GM19035 (cell line): Measurements from ENCODE around the gene FRMD4A.
"Not testable (repeated sequence)": the region's sequence is repeated elsewhere in the genome, so short reads cannot be mapped to it uniquely, and the experiment has no call there.

Experiments
- ATAC-seq: cut with Tn5 transposase; IDR thresholded peaks from one replicate; pipeline ENCODE4 v1.9.1; 2021; ENCODE audit not compliant: unreplicated experiment

FRMD4A gene

GRCh38 chr10:13924040-13924725 is 406.5 kb downstream of the FRMD4A start:
- ATAC-seq, result no peak

- ATAC-seq, result no peak
Measured at GRCh38 chr10:13922586-13922985, 408.1 kb downstream of the FRMD4A start.

- ATAC-seq, result no peak
Measured at GRCh38 chr10:13921941-13922340, 408.8 kb downstream of the FRMD4A start.

- ATAC-seq, result not testable (repeated sequence)
Measured at GRCh38 chr10:13921131-13921530, 409.6 kb downstream of the FRMD4A start.

GRCh38 chr10:13920465-13920864 is 410.3 kb downstream of the FRMD4A start:
- no peak for ATAC-seq

- no peak for ATAC-seq
Measured at GRCh38 chr10:13920031-13920430, 410.7 kb downstream of the FRMD4A start.

GRCh38 chr10:13917791-13918190 is 412.9 kb downstream of the FRMD4A start:
- no peak for ATAC-seq

- ATAC-seq, result no peak
Measured at GRCh38 chr10:13916384-13916947, 414.3 kb downstream of the FRMD4A start.

- no peak for ATAC-seq
Measured at GRCh38 chr10:13915710-13916109, 415.0 kb downstream of the FRMD4A start.

- ATAC-seq, result no peak
Measured at GRCh38 chr10:13913897-13914296, 416.8 kb downstream of the FRMD4A start.

GRCh38 chr10:13911821-13912520 is 418.8 kb downstream of the FRMD4A start:
- no peak for ATAC-seq

- ATAC-seq, result no peak
Measured at GRCh38 chr10:13909516-13910258, 421.0 kb downstream of the FRMD4A start.

- ATAC-seq, result no peak
Measured at GRCh38 chr10:13908475-13908874, 422.2 kb downstream of the FRMD4A start.

- ATAC-seq, result no peak
Measured at GRCh38 chr10:13907570-13907969, 423.2 kb downstream of the FRMD4A start.

GRCh38 chr10:13905281-13905680 is 425.4 kb downstream of the FRMD4A start:
- ATAC-seq, result no peak

- no peak for ATAC-seq
Measured at GRCh38 chr10:13904064-13904463, 426.7 kb downstream of the FRMD4A start.

- ATAC-seq, result no peak
Measured at GRCh38 chr10:13902868-13903587, 427.7 kb downstream of the FRMD4A start.

GRCh38 chr10:13899941-13900340 is 430.8 kb downstream of the FRMD4A start:
- ATAC-seq, result no peak

GRCh38 chr10:13896146-13896545 is 434.6 kb downstream of the FRMD4A start:
- ATAC-seq, result not testable (repeated sequence)

- no peak for ATAC-seq
Measured at GRCh38 chr10:13894412-13895093, 436.2 kb downstream of the FRMD4A start.
